Endothelial cell (in vitro differentiated cells): ENCODE measurements around the gene PRAMEF20. TPM values are rescaled to one million over a fixed set of nuclear protein-coding genes. Genes with fewer than 3 reads are reported as not detected.

Experiments
- DNase-seq: peaks from one replicate; pipeline ENCODE4 v3.0.0; 2021; ENCODE audit warnings: low spot score
- H3K27ac Mint-ChIP-seq: one replicate; pipeline ENCODE4 v1.8.0; 2021; ENCODE audit warnings: mixed read lengths, inconsistent platforms; ENCODE audit not compliant: unreplicated experiment
- H3K27me3 Mint-ChIP-seq: one replicate; pipeline ENCODE4 v1.8.0; 2021; ENCODE audit warnings: mild to moderate bottlenecking, moderate library complexity, mixed read lengths, inconsistent platforms; ENCODE audit not compliant: unreplicated experiment
- H3K36me3 Mint-ChIP-seq: one replicate; pipeline ENCODE4 v1.8.0; 2021; ENCODE audit warnings: mild to moderate bottlenecking, low read depth, mixed read lengths, inconsistent platforms; ENCODE audit not compliant: unreplicated experiment
- H3K4me1 Mint-ChIP-seq: one replicate; pipeline ENCODE4 v1.8.0; 2021; ENCODE audit warnings: mild to moderate bottlenecking, mixed read lengths, inconsistent platforms; ENCODE audit not compliant: unreplicated experiment
- H3K4me3 Mint-ChIP-seq: one replicate; pipeline ENCODE4 v1.8.0; 2021; ENCODE audit warnings: mild to moderate bottlenecking, mixed read lengths, inconsistent platforms; ENCODE audit not compliant: unreplicated experiment
- H3K9me3 Mint-ChIP-seq: one replicate; pipeline ENCODE4 v1.8.0; 2021; ENCODE audit warnings: mixed read lengths, inconsistent platforms; ENCODE audit not compliant: unreplicated experiment
- total RNA-seq: library from RNA; stranded (reverse); fragmentation: NEBNext Ultra II Directional; extraction: Animal tissue kit (Norgen Biotek cat#: 25700); gene quantifications from one replicate; pipeline ENCODE4 v1.2.1, GENCODE V29; 2021; ENCODE audit not compliant: unreplicated experiment
- TF ChIP-seq, protein P1 (sequence below): fragments of 200-600 bp; sonication (generic); IDR thresholded peaks from one replicate; pipeline ENCODE4 v1.5.0; 2021; ENCODE audit warnings: antibody characterized with exemption; ENCODE audit not compliant: unreplicated experiment

PRAMEF20 gene
- total RNA-seq, 1 donor from 2014 or later = not detected

DNA sequence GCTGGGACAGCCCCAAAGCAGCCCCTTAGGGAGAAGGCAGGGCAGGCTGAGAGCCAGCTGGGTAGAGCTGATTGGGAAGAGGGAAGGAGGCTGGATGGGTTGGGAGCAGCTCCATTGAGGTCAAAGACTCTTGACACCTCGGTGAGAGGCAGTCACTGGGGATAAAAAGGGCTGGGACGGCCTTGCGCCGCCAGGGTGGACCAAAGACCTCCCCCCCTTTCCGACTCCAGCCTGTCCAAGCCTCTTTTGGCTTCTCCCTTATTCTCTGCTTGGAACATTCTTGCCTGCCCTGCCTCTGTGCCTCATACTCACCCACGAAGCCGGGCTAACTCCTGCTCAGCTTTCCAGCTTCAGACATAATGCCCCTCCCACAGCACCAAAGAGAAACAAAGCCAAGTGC is 52.4 kb downstream of the PRAMEF20 start:
- no peak overlapping the region for H3K27ac Mint-ChIP-seq
- H3K4me1 Mint-ChIP-seq = no peaks in the 10 kb centered on the region
- no peaks in the 10 kb centered on the region for H3K9me3 Mint-ChIP-seq
- no peak for DNase-seq
- no peaks in the 10 kb centered on the region for H3K36me3 Mint-ChIP-seq
- TF ChIP-seq, protein P1, sequence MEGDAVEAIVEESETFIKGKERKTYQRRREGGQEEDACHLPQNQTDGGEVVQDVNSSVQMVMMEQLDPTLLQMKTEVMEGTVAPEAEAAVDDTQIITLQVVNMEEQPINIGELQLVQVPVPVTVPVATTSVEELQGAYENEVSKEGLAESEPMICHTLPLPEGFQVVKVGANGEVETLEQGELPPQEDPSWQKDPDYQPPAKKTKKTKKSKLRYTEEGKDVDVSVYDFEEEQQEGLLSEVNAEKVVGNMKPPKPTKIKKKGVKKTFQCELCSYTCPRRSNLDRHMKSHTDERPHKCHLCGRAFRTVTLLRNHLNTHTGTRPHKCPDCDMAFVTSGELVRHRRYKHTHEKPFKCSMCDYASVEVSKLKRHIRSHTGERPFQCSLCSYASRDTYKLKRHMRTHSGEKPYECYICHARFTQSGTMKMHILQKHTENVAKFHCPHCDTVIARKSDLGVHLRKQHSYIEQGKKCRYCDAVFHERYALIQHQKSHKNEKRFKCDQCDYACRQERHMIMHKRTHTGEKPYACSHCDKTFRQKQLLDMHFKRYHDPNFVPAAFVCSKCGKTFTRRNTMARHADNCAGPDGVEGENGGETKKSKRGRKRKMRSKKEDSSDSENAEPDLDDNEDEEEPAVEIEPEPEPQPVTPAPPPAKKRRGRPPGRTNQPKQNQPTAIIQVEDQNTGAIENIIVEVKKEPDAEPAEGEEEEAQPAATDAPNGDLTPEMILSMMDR = no peak
- H3K27me3 Mint-ChIP-seq = peaks cover 6% of the 10 kb centered on the region
- no peak overlapping the region for H3K4me3 Mint-ChIP-seq

DNA sequence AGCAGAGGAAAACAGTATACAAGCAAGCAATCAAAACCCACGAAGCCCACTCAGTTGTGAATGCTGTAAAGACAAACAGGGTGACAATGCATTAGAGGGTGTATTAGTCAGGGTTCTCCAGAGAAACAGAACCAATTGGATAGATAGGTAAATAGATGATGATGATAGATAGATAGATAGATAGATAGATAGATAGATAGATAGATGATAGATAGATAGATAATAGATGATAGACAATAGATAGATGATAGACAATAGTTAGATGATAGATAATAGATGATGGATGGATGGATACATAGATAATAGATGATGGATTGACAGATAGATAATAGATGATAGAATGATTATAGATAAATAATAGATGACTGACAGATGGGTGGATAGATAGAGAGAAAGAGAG is 55.3 kb downstream of the PRAMEF20 start:
- H3K4me1 Mint-ChIP-seq = no peaks in the 10 kb centered on the region
- H3K36me3 Mint-ChIP-seq = no peaks in the 10 kb centered on the region
- no peaks in the 10 kb centered on the region for H3K9me3 Mint-ChIP-seq
- H3K4me3 Mint-ChIP-seq = no peak overlapping the region
- TF ChIP-seq, protein P1 = no peak
- H3K27me3 Mint-ChIP-seq = peaks cover 1% of the 10 kb centered on the region
- no peak overlapping the region for H3K27ac Mint-ChIP-seq
- DNase-seq = no peak

DNA sequence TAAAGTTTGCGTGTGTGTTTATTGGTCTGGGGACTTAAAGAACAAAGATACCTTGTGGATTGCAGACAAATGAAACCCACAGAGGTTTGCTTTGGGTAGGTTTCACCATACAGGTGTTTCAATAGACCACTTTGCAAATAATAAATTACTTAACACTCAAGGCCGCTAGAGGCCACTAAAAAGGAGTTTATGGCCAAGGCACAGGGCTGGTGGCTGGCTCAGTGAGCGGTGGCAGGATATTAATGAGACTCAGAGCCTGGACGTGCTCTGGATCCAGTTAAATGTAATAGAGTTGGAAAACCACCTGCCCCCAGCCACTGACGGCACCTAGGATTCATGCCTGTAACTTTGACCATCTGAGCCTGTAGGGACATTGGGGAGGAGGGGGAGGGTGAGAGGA is 59.1 kb downstream of the PRAMEF20 start:
- Mint-ChIP-seq H3K27ac (no peak overlapping the region), H3K4me3 (no peak overlapping the region), H3K36me3 (no peaks in the 10 kb centered on the region), H3K27me3 (no peaks in the 10 kb centered on the region), H3K4me1 (no peaks in the 10 kb centered on the region), H3K9me3 (no peaks in the 10 kb centered on the region)
- TF ChIP-seq, protein P1 = no peak
- DNase-seq = peak; percentile 7

Other genes starting within 250 kb of the PRAMEF20 start
- not detected for gene HNRNPCL4, start 244.8 kb upstream of the PRAMEF20 start, total RNA-seq
- gene PRAMEF9, start 238.6 kb upstream of the PRAMEF20 start, total RNA-seq = not detected
- not detected for gene PRAMEF13, start 209.0 kb upstream of the PRAMEF20 start, total RNA-seq
- gene PRAMEF18, start 184.3 kb upstream of the PRAMEF20 start, total RNA-seq = not detected
- not detected for gene PRAMEF5, start 156.3 kb upstream of the PRAMEF20 start, total RNA-seq
- not detected for gene PRAMEF8, start 125.3 kb upstream of the PRAMEF20 start, total RNA-seq
- gene PRAMEF33, start 106.9 kb upstream of the PRAMEF20 start, total RNA-seq = not detected
- gene PRAMEF15, start 94.9 kb upstream of the PRAMEF20 start, total RNA-seq = not detected
- not detected for gene PRAMEF14, start 63.3 kb upstream of the PRAMEF20 start, total RNA-seq
- not detected for gene PRAMEF19, start 38.5 kb upstream of the PRAMEF20 start, total RNA-seq
- gene PRAMEF17, start 20.8 kb upstream of the PRAMEF20 start, total RNA-seq = not detected
- not detected for gene LRRC38, start 103.6 kb downstream of the PRAMEF20 start, total RNA-seq
- 4.3 TPM for gene PDPN, start 173.4 kb downstream of the PRAMEF20 start, total RNA-seq